GM18951 (cell line): ENCODE data around the gene NBPF1.

Source experiments
- POLR2A ChIP-seq: IDR thresholded peaks from 4 replicates; pipeline ENCODE4 v1.6.1; 2011; ENCODE audit warnings: mild to moderate bottlenecking; ENCODE audit not compliant: insufficient read length, insufficient read depth; ENCODE audit errors: extremely low read depth
- in situ Hi-C: fragments of 300-500 bp; cut with MboI; formaldehyde crosslinking; loops from one replicate; pipeline ENCODE4 v1.12.0; 2022; ENCODE audit warnings: low sequenced_read_pairs, mixed read lengths, inconsistent platforms; ENCODE audit not compliant: unreplicated experiment

Gene NBPF1

DNA sequence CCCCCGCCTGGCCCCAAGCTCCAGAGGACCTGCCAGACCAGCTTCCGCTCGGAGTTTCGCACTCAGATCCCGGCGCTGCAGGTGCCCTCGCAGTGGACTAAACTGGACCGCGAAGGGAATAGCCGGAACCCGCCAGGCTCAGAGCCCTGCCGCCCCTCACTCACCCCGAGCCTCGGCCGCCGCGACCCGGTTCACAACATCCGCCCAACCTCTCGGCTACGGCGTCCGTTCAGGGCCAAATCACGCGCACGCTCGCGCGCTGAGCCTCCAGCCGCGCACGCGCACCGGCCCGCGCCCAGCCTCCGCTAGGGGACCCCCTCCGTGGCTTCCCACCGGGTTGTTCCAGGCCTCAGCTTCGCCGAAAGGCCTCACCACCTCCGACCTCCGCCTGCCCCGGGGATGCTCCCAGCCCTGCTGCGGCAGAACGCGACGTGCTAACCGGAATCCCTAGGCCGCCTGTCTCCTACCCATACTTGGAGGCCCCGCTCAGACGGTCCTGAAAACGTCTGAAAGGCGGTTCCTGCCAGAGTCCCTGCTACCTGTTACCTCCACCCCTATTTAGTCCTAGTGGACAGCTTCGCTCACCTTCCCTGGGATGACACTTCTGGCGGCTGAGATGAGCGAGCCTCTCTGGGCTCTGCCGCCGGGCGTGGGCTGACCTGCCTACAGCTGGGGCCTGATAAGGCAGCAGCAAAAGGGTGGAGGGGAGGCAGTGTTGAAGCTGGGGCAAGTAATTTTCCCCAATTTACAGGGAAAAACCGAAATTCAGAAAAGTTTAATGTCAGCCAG lies 31.3 kb upstream of the NBPF1 start:
- in situ Hi-C loops, result loop anchor here (25.0 kb wide), 1 partner anchor 132 kb away; the partner anchor contains the start of gene RNU1-1

DNA sequence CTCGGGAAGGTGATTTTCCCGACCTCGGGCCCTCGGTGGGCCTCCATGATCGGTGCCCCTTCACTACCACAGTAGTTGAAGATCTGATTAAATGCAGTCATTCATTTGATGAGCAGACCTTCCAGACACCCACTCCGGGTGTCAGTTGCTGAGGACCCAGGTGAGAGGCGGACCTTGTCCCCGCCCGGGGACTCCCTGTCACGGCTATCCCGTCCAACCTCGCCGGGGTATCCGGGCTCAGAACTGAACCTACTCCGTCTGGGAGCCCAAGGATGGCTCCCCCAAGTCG lies 30.8 kb upstream of the NBPF1 start:
- in situ Hi-C loops, result loop anchor here (25.0 kb wide), 1 partner anchor 132 kb away; the partner anchor contains the start of gene RNU1-1
- TF ChIP-seq POLR2A, result no peak

More for the DNA sequence above, 31.3 kb upstream of the NBPF1 start:
- TF ChIP-seq POLR2A, result peak; percentile 95

DNA sequence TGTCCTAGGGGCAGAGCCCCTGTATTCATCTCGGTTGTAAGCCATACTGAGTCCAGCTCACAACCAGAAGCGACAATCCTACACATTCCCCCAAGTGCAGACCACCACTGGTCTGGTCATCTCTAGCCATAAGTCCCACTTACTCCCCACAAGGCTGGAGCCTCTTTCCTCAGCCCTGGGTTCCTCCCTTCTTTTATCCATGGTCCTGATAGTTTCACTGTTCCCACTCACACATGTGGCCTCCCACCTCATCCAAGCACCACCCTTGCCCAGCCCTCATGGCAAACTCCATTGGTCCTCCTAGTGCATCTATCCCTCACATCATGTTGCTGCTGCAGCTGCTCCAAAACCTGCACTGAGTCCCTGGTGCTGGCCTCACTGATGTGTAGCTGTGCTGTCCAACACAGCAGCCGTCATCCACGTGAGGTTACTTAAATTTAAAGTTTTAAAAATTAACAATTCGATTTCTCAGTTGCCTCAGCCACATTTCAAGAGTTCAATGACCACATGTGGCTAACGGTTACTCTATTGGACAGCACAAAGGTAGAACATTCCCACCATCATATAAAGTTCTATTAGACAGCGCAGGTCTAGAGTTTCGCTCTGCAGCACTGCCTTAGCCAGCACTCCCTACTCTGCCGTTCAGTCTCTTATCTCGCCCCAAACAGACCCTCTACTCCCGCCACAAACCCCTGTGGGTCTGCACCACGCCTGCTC lies 30.3 kb upstream of the NBPF1 start:
- in situ Hi-C loops, result loop anchor here (25.0 kb wide), 1 partner anchor 131 kb away; the partner anchor contains the start of gene RNU1-1

DNA sequence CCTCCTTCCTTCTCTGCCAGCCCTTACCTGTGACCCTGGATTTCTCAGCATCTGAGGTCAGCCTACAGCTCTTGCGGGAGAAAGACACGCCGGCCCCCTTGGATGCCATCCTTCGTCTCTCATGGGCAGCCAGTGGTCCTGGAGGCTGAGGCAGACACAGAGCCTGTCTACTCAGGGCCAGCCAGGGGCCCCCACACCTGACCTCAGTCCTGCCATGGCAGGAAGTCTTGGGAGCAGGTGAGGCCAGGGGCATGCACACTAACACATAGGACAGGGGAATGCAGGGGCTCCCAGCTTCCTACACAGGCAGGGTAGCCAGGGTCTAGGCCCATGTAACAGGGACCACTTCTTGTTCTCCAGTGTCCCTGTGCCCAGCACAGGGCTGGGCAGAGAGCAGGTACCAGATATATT lies 29.6 kb upstream of the NBPF1 start:
- in situ Hi-C loops, result loop anchor here (25.0 kb wide), 1 partner anchor 131 kb away; the partner anchor contains the start of gene RNU1-1

DNA sequence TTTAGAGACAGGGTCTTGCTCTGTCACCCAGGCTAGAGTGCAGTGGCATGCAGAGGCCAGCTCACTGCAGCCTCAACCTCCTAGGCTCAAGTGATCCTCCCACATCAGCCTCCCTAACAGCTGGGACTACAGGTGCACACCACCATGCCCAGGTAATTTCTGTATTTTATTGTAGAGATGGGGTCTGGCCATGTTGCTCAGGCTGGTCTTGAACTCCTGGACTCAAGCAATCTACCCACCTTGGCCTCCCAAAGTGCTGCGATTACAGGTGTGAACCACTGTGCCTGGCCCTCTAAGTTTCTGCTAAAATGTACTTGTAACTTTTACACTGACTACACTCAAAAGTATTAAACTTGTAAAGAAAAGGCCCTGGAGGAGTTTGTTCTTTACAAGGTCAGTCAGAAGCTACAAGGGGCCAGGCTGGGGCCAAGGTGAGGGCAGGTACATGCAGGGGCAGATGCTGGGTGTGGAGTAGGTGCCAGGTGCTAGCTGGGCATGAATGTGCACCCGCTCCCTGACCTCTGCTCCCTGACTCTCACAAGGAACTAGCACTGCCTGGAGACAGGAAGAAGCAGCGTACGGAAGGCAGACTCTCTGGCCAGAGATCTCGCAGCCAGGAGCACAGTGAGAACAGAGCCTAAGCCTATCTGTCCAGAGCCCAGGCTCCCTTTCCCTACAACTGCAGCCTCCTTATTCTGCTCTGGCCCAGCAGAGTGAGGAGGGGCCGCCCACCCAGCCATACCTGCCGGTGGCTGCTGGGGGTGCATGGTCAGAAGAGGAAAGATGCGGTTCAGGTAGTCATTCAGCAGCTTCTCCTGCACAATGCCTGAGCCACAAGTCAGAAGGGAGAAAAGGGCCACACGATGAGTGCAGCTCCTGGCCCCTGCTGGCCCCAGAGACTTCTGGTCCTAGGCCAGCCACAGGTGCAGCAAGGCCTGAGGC lies 28.9 kb upstream of the NBPF1 start:
- in situ Hi-C loops, result loop anchor here (25.0 kb wide), 1 partner anchor 130 kb away; the partner anchor contains the start of gene RNU1-1

DNA sequence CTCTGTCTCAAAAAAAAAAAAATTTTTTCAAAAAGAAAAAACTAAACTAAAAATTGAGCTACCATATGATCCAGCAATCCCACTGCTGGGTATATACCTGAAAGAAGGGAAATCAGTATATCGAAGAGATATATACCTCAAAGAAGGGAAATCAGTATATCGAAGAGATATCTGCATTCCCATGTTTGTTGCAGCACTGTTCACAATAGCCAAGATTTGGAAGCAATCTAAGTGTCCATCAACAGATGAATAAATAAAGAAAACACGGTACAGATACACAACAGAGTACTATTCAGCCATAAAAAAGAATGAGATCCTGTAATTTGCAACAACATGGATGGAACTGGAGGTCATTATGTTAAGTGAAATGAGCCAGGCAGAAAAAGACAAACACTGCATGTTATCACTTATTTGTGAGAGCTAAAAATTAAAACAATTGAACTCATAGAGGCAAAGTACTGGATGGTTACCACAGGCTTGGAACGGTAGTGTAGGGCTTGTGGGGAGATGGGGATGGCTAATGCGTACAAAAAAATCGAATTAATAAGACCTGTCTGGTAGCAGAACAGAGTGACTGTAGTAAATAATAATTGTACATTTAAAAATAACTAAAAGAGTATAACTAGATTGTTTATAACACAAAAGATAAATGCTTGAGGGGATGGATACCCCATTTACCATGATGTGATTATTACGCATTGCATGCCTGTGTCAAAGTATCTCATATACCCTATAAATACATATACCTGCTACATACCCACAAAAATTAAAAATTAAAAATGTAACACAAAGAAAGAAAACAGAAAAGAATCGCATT lies 28.0 kb upstream of the NBPF1 start:
- in situ Hi-C loops, result loop anchor here (25.0 kb wide), 1 partner anchor 129 kb away; the partner anchor contains the start of gene RNU1-1

DNA sequence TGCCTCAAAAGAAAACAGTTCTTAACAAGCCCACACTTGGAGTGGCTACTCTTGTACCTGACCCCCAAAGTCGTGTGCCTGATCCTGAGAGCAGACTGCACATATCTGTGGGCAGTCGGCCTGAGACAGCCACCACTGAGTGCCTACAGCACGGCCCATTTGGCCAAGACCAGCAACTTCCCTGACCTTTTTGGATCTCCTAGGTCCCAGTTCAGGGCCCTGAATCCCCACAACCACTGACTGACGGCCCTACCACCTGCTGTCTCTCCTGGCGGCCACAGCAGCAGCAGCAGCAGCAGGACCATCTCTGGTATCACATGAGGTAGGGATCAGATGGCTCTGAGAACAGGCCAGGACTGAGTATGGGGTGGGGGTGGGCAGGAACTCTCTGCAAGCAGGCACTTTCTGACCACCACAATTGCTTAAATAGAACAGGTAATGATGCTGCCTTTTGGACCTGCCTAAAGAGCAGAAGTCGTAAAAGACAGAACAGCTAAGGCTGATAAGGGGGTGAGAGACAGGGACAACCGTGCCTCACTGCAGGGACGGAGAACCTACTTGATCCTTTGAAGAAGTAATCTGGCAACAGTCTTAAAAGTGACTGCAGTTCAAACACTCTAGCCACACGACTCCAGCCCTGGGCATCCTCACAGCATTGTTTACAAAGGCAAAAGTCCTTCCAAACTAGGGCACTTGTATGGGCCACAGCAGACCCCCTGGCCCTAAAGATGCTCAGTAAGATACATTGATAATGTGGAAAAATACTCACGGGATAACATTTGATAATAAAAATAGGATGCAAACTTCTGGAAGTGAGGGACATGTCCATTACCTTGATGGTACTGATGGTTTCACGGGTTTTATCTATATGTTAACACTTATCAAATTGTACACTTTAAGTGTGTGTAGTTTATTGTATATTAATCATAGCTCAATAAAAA lies 26.0 kb upstream of the NBPF1 start:
- in situ Hi-C loops, result loop anchor here (25.0 kb wide), 1 partner anchor 127 kb away; the partner anchor contains the start of gene RNU1-1

DNA sequence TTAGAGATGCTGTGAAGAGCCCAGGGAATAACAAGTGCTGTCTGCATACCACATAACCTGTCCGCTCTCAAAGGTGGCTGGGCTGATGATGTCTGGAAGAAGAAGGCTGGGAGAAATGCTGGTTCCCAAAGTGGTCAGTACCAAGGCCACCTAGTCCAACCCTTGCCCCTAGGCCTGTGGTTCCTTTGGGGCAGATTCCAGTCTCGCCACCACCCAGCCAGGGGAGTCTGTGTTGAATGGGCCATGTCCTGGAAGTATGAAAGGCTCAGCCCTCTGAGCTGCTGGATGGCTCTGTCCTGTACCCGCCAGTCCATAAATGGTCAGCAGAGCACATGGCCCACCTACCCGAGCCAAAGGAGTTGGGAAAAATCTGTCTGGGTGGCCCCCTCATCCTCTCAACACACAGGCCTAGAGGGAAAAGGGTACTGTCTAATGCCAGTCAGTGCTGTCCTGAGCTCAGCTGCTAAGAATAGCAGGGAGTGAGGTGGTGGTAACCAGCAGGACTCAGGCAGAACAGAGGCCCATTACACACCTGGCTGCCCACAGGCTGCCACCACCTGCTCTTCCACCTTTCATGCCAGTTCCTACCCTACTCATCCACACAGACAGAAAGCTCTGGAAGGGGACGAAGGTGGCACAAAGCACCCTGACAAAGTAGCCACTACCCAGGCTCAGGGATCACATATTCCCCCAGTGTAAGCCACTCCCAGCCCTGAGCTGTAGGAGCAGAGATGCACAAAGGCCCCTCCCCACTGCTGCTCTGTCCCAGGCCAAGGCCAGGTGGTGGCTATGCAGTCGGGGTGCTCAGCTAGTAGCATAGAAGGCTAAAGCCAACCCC lies 24.8 kb upstream of the NBPF1 start:
- in situ Hi-C loops, result loop anchor here (25.0 kb wide), 1 partner anchor 126 kb away; the partner anchor contains the start of gene RNU1-1

DNA sequence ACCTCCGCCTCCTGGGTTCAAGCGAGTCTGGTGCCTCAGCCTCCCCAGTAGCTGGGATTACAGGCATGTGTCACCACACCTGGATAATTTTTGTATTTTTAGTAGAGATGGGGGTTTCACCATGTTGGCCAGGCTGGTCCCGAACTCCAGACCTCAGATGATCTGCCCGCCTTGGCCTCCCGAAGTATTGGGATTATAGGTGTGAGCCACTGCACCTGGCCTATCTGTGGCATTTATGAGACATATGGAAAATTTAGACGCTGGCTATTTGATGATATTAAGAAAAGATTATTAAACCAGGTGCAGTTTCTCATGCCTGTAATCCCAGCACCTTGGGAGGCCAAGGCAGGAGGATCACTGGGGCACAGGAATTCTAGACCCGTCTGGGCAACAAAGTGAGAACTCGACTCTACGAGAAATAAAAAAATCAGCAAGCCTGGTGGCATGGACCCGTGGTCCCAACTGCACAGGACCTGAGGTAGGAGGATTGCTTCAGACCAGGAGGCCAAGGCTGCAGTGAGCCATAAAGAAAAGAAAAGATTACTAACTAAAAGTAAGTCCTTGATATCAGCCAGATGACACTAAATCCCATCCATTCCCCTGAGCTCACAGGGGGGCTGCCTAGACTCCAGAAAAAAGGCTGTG lies 23.3 kb upstream of the NBPF1 start:
- in situ Hi-C loops, result loop anchor here (25.0 kb wide), 1 partner anchor 124 kb away; the partner anchor contains the start of gene RNU1-1

DNA sequence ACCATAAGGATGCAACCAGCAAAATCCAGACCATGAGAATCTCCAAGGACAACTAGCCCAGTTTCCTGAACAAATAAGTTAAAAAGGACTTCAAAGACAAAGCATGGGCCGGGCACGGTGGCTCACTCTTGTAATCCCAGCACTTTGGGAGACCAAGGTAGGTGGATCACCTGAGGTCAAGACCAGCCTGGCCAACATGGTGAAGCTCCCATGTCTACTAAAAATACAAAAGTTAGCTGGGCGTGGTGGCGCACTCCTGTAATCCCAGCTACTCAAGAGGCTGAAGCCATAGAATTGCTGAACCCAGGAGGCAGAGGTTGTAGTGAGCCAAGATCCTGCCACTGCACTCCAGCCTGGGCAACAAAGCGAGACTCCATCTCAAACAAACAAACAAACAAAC lies 22.6 kb upstream of the NBPF1 start:
- in situ Hi-C loops, result loop anchor here (25.0 kb wide), 1 partner anchor 124 kb away; the partner anchor contains the start of gene RNU1-1

DNA sequence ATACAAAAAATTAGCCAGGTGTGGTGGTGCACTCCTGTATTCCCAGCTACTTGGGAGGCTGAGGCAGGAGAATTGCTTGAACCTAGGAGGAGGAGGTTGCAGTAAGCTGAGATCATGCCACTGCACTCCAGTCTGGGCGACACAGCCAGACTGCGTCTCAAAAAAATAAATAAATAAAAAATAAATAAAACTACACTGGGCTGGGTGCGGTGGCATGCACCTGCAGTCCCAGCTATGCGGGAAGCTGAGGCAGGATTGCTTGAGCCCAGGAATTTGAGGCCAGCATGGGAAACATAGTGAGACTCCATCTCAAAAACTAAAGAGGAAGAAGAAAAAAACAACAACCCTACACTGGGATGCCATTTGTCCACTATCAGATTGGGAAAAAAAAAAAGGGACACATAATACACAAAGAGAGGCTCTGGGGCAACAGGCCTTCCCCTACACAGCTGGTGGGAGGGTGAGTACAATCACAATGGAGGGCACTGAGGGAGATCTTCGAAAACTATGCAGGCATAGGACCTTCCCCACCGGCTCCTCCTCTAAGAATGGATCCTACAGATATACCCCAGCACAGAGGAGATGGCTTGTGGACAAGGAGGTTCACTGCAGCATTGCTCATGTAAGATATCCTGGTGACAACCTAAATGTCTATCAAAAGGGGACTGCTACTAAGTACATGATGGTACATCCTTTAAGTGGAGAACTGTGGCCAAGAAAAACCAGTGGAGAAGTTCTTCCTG lies 20.3 kb upstream of the NBPF1 start:
- in situ Hi-C loops, result loop anchor here (25.0 kb wide), 1 partner anchor 121 kb away; the partner anchor contains the start of gene RNU1-1

DNA sequence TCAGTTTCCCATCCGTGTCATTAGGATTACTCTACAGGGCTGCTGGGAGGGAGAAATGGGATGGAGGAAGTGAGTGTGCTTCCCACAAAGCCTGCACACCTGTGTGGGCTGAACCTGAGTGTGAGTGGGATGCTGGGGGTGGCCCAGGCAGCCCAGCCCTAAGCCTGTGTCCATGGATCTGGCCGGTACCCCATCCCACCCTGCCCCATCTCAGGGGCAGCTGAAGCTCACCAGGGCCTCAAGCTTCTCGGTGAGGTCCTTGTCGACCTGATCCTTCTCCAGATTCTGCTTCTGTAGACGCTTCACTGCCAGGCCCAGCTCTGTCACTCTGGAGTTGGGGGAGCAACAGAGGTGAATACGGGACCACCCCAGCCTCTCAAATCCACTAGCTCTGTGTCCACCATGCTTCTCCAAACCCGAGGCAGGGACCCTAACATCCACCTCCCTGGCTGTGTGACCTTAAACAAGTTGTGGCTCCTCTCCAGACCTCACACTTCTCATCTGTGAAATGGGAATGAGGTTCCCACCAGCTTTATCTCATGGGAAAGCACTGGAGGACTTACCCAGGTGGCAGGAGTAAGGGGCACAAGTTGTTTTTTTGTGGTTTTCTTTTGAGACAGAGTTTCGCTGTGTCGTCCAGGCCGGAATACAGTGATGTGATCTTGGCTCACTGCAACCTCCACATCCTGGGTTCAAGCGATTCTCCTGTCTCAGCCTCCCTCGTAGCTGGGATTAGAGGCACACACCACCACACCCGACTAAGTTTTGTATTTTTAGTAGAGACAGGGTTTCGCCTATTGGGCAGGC lies 18.9 kb upstream of the NBPF1 start:
- in situ Hi-C loops, result loop anchor here (25.0 kb wide), 1 partner anchor 120 kb away; the partner anchor contains the start of gene RNU1-1
